GM12891 (cell line): Measurements from ENCODE around the gene CYP4V2.

Experiments used
- POLR2A ChIP-seq: IDR thresholded peaks from 2 replicates; pipeline ENCODE4 v1.6.1; 2011; ENCODE audit warnings: low read depth, low read length, control low read depth
- POLR2AphosphoS5 ChIP-seq: IDR thresholded peaks from 2 replicates; pipeline ENCODE4 v1.6.1; 2011; ENCODE audit warnings: low read depth, low read length, control low read depth
- TAF1 ChIP-seq: IDR thresholded peaks from 2 replicates; pipeline ENCODE4 v1.6.1; 2011; ENCODE audit warnings: low read depth, low read length, control low read depth

DNA sequence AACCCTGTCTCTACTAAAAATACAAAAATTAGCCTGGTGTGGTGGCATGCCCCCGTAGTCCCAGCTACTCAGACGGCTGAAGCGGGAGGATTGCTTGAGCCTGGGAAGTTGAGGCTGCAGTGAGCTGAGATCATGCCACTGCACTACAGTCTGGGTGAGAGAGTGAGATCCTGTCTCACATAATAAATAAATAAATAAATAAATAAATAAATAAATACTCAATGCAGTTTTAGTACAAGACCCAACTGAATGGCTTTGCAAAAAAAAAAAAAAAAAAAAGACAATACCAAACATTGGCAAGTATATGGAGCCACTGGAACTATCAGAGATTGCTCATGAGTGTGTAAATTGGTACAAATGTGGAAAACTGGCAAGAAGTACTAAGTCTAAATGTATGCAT lies 3.3 kb upstream of the CYP4V2 start:
- TF ChIP-seq POLR2AphosphoS5 (no peak), POLR2A (no peak), TAF1 (no peak)
